OCI-M2 (cell line): ENCODE results near the gene SFXN2.
A peak's percentile ranks its signal among the peaks of the same experiment; 100 is the strongest.
"Not testable (repeated sequence)": the region's sequence is repeated elsewhere in the genome, so short reads cannot be mapped to it uniquely, and the experiment has no call there.

Experiments
- DNase-seq: peaks from one replicate; lab custom pipeline; 2025; ENCODE audit not compliant: unreplicated experiment; lab: John Stamatoyannopoulos, UW

SFXN2 gene

DNA sequence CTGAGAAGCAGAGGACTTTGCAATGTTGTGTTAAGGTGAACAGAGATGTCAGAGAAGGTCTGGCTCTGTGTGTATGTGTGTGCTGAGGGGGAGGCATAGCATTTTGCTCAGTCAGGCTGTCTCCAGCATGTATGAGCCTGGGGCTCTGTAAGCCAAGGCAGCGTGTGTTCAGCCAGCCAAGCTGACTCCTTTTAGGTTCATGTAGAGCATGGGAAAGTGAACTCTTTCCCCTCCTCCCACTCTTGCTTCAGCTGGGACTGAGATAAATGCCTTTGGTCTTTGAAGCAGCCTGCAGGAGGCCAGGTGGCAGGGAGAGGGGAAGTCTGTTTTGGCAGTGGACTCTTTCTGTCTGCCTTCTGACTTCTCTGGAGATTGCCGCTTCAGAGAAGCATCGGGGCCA lies 3.8 kb downstream of the SFXN2 start:
- DNase-seq, result no peak

DNA sequence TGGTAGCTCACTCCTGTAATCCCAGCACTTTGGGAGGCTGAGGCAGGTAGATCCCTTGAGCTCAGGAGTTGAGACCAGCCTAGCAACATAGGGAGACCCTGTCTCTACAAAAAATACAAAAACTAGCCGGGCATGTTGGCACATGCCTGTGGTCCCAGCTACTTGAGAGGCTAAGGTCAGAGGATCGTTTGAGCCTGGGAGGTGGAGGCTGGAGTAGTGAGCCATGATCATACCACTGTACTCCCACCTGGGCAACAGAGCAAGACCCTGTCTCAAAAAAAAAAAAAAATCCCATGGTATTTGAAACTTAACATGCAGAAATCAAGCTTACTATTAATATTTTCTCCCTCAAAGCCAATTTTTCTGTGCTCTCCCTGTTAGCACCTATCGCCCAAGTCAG lies 5.9 kb downstream of the SFXN2 start:
- no peak for DNase-seq

DNA sequence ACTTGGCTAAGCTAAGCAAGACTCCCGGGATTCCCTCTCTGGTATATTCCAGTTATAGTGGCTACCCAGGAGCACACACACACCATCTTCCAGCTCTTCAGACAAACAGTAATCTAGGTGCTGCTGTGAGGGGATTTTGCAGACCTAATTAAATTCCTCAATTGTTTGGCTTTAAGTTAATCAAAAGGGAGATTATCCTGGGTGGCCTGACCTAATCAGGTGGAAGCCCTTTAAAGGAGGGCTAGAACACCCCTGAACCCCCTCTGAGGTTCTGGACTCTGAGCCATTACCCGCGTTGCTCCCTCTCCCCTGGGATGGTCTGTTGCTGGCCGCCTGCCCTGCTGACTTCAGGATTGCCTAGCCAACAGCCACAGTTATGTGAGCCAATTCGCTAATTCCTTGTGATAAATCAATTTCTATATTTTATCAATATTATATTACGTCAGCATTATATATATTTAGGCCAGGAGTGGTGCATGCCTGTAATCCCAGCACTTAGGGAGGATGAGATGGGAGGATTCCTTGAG lies 6.4 kb downstream of the SFXN2 start:
- DNase-seq, result no peak

DNA sequence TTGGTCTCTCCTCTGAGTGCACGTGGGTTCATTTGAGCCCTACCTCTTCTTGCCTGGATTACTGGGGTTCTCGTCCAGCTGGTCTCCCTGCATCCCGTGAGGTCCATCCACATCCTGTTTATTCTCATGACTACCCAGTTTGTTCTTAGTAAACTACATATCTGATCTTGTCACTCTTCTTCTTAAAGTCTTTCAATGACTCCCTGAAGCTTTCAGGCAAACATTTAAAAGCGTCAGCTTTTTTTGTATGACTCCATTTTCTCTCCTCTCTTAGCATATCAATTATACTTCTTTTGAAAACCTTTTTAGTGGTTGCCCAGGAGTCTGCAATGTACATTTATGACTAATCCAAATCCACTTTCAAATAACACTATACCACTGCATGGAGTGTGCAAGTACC lies 7.5 kb downstream of the SFXN2 start:
- no peak for DNase-seq

DNA sequence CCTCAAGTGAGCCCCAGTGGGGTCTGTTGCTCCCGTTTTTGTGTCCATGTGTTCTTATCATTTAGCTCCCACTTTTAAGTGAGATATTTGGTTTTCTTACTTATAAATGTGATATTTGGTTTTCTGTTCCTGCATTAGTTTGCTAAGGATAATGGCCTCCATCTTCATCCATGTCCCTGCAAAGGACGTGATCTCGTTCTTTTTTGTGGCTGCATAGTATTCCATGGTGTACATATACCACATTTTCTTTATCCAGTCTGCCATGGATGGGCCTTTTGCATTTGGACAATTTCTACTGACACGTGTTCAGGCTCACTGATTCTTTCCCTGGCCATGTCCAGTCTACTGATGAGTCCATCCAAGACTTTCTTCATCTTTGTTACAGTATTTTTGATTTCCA lies 9.6 kb downstream of the SFXN2 start:
- DNase-seq, result no peak

DNA sequence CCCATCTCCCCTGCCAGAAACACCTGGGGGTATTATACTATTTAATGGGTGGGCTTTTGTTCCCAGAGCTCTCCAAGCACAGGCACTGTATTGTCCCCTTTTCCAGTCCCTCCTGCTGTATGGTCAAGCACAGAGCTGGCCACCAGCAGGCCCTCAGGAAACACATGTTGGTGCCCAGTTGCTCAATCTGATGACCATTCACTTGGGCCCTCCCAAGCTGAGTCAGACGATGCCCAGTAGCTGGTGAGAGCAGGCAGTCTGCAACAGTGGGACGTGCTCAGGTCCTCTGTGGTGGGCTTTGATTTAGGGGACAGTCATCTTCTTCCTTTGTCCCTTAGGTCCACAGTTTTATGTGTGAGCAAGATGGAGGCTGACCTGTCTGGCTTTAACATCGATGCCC lies 11.8 kb downstream of the SFXN2 start:
- no peak for DNase-seq

DNA sequence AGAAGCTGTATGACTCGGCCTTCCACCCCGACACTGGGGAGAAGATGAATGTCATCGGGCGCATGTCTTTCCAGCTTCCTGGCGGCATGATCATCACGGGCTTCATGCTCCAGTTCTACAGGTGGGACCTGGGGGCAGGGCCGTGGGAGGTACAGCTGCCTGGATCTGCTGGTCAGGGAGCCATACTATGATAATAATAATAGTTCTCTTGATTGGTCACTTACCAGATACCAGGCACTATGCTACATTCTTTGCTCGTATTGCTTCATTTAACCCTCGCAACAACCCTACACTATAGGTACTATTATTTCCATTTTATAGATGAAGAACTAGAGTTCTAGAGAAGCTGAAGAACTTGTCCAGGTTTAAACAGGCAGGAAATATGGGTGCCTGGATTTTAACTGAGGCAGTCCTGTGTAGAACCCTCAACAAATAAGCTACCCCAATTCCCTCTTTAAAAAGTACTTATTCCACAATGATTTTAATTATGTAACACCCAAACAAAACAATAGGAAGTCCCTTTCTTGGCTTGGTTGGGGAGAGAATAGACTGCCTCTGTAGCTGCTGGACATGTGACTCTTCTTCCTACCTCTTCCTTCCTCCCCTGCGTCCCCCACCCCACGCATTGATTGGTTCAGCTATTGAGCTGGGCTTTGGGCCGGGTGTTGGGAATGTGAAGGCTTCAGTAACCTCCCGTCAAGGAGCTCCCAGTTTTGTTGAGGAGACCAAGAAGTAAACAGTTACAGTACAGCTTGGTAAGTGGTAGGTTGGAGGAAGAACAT lies 12.8 kb downstream of the SFXN2 start:
- DNase-seq, result no peak

DNA sequence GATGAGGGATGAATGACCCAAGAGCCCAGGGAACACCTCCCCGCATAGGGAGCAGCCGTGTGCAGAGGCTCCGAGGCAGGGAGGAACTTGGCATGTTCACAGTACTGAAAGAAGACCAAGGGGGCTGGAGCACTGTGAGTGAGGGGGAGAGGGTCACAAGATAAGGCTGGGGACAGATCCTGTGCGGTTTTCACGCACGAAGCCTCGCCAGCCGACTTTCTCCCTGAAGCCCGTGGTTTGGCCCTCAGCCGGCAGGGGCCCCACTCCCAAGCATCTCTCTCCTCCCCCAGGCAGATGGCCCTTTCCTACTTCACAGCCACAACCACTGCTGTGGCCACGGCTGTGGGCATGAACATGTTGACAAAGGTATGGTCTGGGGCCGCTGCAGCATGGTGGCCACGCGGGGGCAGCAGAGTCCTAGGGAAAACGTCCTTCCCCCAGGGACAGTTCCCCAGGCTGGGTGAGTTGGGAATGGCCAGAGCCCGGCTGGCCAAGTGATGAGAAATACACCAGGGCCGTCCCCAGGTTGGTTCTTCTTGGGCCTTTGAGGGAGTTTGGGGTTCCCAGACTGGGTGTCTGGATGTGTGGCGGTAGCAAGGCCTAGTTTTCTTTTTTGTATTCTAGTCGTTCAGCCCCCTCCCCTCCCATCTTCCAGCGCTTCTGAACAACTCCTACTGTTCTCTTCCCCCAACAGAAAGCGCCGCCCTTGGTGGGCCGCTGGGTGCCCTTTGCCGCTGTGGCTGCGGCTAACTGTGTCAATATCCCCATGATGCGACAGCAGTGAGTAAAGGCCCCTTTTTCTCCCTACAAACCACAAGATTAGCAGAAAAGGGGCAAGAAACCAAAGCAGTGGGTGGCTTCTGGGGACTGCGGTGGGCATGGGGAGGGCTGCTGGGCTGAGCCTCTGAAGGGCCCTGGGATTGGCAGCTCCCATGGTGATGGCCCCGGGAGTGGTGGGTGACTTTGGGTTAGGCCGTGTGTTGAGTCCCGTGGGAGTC lies 14.9 kb downstream of the SFXN2 start:
- DNase-seq, result peak; percentile 56

DNA sequence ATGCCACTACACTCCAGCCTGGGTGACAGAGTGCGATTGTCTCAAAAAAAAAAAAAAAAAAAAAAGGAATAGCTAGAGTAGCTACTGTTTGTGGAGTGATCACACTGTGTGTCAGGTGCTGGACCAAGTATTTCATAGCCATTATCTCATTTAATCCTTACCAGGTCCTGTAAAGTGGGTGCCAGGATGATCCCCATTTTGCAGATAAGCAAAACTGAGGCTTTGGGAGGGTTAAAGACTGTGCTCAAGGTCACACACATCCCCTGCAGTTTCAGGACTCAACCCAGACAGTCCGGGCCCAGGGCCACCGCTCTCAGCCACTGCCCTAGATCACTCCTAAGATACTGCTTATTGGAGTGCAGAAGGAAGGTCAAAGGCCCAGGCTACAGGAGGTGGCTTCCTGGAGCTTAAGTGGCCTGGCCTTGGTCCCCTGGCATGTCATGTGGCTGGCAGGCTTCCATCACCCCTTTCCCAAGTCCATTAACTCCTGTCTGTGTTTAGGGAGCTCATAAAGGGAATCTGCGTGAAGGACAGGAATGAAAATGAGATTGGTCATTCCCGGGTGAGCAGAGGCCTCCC lies 16.9 kb downstream of the SFXN2 start:
- DNase-seq, result no peak

DNA sequence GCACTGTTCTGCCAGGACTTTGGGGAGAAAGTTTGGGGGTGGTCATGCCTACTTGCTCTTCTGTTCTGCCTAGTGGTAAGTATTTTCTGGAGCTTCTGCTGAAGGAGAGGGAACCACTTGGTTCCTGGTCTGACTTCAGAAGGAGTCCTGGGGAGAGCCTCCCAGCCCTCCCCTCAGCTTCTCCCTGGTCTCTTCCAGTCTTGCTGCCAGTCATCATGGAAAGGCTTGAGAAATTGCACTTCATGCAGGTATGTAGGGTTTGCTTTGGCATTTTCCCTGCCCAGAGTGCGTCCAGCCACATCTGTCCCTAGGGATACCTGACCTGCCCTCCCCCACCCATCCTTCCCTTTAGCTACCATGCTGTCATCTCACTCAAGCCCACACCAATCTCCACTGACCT lies 18.2 kb downstream of the SFXN2 start:
- no peak for DNase-seq

DNA sequence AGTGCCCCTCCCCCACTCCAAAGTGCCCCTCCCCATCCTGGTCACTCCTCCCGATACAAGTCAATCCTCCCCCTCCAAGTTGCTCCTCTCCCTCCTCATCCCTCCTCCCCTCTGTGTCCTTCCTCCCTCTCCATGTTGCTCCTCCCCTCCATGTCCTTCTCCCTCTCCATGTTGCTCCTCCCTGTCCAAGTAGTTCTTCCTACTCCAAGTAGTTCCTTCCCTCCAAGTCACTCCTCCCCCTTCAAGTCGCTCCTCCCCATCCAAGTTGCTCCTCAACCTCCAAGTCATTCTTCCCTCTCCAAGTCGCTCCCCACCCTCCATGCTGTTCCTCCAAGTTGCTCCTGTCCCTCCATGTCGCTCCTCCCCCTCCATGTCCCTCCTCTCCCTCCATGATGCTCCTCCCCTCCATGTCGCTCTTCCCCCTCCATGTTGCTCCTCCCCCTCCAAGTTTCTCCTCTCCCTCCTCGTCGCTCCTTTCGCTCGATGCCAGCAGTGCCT lies 20.7 kb downstream of the SFXN2 start:
- no peak for DNase-seq

DNA sequence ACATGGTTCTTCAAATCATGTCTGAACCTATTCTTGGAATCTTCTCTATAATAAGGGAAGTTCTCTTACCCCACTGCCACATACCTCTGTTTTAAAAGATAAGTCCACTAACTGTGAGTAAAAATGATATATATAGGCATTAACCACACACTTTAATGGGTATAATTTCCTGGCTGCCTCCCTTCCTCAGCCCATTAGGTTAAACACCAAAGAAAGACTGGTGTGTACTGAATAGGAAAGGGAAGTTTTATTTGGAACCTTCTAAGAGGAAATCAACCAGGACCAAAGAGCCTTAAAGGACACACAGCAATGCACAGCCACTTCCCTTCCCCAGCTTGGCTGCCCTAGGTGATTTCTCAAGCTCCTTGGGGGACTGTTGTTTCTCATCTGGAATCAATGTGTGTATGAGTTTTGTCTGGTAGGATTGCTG lies 24.3 kb downstream of the SFXN2 start:
- peak; percentile 57 for DNase-seq

DNA sequence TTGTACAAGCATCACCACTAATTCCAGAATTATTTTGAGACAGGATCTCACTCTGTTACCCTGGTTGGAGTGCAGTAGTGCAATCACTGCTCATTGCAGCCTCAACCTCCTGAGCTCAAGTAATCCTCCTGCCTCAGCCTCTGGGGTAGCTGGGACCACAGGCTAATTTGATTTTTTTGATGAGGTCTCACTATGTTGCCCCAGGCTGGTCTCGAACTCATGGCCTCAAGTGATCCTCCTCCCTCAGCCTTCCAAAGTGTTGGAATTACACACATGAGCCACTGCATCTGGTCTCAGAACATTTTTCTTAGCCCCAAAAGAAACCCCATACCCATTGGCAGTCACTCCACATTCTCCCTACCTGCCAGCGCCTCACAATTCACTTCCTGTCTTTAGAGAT lies 25.8 kb downstream of the SFXN2 start:
- no peak for DNase-seq

DNA sequence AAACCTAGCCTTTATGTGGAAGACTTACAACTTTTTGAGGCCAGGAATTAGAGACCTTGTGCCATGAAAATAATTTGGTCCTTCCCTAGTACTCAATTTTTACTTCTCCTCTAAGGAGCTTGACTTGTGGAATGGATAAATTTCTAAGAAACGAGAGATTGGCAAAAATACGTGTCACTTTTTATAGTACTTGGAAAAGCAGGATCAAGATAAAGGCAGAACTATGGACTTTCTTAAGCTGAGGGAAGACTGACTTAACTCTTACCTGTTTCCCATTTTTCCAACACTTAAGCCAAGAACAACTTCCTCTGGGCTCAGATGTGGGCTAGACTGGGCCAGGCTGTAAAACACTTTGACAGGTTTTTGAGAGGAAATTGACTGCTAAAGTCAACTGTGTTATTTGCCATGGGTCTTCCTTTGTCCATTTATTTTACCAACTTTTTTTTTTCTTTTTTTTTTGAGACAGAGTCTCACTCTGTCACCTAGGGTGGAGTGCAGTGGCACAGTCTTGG lies 27.3 kb downstream of the SFXN2 start:
- no peak for DNase-seq

DNA sequence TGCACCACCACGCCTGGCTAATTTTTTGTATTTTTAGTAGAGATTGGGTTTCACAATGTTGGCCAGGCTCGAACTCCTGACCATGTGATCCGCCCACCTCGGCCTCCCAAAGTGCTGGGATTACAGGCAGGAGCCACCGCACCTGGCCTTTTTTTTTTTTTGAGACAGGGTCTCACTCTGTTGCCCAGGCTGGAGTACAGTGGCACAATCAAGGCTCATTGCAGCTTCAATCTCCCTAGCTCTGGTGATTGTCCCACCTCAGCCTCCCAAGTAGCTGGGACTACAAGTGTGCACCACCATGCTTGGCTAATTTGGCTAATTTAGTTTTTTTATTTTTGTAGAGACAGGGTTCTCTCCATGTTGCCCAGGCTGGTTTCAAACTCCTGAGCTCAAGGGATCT lies 27.9 kb downstream of the SFXN2 start:
- not testable (repeated sequence) for DNase-seq

DNA sequence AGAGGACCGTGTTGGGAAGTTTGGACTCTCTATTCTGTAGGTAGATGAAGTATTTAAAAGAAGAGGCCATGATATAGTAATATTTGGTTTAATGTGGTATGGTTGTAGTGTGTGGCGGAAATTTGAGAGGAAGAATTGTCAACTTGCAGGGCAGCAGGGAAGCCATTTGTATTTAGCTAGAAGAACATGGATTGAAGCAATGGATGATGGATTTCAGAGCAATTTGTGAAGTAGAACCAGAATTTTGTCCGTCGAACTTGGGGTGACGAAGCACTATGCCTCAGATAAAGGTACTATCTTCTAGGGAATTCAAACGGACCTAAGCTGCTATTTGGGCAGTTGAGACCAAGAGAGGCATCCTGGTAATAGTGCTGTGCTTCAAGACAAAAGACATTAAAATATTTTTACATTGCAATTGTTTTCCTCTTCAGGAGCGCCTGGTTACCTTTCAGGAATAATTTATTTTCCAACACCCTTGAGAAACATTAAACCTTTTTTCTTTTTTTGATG lies 28.7 kb downstream of the SFXN2 start:
- no peak for DNase-seq

DNA sequence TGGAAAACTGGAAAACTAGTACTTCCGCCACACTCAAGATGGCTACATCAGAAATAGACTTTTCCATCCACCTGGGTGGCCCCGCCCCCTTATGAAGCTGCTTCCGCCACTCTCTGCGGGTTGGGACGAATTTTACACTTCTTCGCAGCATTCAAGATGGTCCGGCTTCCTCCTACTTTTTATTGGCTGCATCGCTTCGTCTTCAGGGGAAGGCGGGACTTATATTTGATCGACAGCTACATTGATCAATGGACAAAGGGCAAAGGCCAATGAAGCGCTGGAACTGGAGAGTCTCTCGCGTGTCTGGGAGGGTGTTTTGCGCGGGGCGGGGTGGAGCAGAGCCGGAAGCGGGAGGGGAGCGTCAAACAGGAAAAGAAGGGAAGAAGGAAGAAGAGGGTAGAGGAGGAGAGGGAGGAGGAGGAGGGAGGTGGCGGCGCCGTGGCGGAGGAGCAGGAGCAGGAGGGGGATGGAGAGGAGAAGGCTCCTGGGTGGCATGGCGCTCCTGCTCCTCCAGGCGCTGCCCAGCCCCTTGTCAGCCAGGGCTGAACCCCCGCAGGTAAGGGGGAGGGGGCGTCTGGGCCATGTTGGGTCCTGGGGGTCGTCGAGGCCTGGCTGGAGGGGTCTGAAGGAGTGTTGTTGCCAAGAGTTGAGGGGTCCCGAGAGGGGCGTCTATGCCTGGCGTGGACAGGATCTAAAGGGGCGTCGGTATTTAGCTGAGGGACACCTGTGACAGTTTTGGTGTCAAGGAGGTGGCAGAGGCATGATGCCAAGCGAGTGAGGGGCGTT lies 29.3 kb downstream of the SFXN2 start, which contains the start of gene WBP1L:
Gene WBP1L (plus strand): TSS at position 361 of the 786 bp plus-strand sequence. CDS start 106 bp downstream, at position 467.
- DNase-seq, result peak; percentile 95

DNA sequence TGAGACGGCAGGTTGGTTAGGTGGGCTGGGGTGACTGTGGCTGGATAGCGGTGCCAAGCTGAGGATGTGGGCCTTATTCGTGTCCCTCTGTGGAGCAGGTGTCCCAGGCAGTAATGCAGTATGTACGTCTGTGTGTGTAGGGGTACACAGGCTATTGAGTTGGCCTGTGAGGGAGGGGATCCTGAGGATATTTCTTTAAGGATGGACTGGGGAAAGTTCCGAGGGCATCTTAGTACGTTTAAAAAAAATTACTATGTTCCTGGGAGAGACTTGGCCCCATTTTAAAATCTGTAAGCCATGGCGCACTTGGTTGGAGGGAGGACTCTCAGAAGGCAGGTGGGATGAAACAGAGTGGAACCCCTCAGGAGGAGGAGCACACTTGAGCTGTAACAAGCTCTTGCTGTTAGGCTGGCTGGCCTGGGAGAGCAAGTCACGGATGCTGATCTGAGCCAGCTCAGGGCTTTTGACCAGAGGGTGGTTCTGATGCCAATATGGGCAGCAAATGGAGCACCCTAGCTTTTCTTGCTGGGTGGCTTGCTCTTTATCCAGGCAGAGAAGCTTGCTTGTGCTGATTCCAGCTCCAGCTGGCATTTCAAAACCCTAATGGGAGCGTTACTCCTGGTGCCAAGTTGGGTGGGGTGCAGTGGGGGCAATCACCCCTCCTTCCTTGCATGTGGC lies 30.1 kb downstream of the SFXN2 start:
- no peak for DNase-seq

DNA sequence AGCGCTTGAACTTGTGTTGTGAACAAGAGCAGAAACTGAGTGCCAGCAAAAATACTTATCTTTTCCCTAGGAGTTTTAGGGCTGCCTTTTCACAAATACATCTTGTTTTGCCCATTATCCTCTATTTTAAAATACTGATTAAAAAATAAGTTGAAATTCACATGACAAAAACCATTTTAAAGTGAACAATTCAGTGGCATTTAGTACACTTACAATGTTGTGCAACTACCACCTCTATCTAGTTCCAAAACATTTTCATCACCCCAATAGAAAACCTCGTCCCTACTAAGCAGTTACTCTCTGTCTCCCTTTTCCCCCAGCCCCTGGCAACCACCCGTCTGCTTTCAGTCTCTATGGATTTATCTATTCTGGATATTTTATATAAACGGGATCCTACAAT lies 30.7 kb downstream of the SFXN2 start:
- DNase-seq, result no peak
